ENCODE measurements around the gene RRBP1. TPM values are rescaled to one million over a fixed set of nuclear protein-coding genes. Genes with fewer than 3 reads are reported as not detected.

The RRBP1 gene
- total RNA-seq, 1 donor from 2014 or later = 35.6 TPM

DNA sequence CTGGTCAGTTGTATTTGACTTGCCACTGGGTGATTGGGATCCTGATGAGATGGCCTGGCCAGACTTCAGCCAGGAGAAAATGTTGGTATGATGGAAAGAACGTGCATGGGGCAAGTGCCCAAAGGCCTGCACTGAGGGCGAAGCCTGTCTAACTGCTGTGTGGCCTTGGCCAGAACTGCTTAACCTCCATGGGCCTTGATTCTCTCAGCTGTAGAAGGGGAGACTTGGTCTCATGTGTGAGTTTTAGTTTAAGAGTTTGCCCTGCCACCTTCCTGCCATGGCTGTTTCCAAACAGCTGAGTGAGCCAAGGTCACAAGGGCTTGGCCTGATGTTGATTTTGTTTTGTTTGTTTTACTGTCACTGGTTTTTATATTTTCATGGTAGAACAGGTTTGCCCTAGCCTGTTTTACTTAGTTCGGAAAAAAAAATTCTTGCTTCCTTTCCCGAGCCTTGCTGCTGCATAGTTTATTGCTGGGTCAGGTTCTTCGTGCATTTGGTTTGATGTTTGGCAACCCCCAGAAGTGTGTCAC, 76.8 kb downstream of the RRBP1 start:
- intact Hi-C loops (cut with micrococcal nuclease) = no loop called here
- no peak for ATAC-seq
- no peak for DNase-seq

DNA sequence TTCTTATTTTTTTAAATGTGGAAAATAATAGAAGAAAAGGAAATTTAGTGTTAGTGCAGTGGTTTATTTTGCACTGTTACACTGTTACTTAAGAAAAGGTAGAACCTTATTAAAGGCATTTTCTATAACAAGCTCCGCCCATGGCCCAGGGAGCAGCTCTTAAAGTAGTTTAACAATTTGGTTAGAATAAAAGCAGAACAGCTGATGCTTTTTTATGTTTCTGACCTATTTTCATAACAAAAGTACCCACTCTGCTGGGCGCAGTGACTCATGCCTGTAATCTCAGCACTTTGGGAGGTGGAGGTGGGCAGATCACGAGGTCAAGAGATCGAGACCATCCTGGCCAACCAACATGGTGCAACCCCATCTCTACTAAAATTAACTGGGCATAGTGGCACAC, 79.5 kb downstream of the RRBP1 start:
- DNase-seq (no peak), ATAC-seq (no peak)
- intact Hi-C loops (cut with micrococcal nuclease) = no loop called here

GRCh38 chr20:17601957-17602356, 80.1 kb downstream of the RRBP1 start:
- intact Hi-C loops (cut with micrococcal nuclease) = no loop called here
- no peak for DNase-seq
- ATAC-seq = no peak

- intact Hi-C loops (cut with micrococcal nuclease) = no loop called here
These were observed 84.0 kb downstream of the RRBP1 start for GRCh38 chr20:17598013-17598550.

DNA sequence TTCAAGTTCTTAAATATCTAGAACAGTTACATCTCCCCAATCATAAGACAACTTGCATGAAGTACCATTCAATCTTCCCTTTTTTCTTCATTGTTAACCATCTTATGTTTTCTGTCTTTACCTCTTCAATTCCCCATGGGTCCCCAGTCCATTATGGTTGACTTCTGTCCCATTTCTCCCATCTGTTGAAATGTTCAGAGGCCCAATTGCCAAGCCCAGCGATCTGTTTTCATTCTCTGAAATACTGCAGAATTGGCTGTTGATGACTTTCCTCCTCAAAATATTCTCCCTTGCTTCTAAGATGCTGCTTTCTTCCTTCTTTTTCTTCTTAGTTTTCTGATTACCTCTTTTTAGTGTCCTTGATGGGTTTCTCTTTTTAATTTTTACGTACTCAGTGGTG, 86.2 kb downstream of the RRBP1 start:
- intact Hi-C loops (cut with micrococcal nuclease) = no loop called here
- DNase-seq = no peak
- no peak for ATAC-seq

More at GRCh38 chr20:17598013-17598550, 84.0 kb downstream of the RRBP1 start:
- ATAC-seq = no peak
- no peak for DNase-seq

DNA sequence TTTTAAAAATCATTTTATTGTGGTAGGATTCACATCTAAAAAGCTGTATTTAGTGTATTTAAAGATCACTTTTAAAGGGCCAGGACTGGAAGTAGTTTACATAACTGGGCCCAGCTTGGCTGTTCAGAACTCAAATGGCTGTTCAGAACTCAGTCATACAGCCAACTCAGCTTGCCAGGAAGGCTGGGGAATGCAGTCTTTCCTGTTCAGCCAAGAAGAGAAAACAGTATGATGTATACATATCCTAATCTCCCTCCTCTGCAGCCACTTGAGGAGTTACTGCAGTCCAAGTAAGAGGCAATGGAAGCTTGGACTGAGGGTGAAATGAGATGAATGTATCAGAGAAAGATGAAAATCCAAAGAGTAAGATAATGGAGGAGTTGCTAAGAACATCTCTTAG, 87.6 kb downstream of the RRBP1 start:
- DNase-seq = no peak
- ATAC-seq = peak; percentile 66

DNA sequence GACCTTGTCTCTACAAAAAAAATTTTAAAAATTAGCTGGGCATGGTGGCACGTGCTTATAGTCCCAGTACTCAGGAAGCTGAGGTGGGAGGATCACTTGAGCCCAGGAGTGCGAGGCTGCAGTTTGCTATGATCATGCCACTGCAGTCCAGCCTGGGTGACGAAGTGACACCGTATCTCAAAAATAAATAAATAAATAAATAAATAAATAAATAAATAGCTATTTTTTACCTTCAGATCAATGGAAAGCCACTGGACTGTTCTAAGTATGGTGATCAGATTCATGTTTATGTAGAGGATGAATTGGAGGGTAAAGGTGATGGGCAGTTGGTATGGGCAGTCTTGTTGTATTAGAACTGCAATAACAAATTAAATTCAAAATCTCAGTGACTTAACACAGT, 88.1 kb downstream of the RRBP1 start:
- no peak for ATAC-seq
- intact Hi-C loops (cut with micrococcal nuclease) = no loop called here
- DNase-seq = no peak

More for the DNA sequence above, 87.6 kb downstream of the RRBP1 start:
- intact Hi-C loops (cut with micrococcal nuclease) = no loop called here

- intact Hi-C loops (cut with micrococcal nuclease) = no loop called here
- ATAC-seq (peak; percentile 51), DNase-seq (no peak)
These were observed 91.8 kb downstream of the RRBP1 start for GRCh38 chr20:17590245-17590644.

GRCh38 chr20:17589161-17589834, 92.7 kb downstream of the RRBP1 start:
- intact Hi-C loops (cut with micrococcal nuclease) = no loop called here
- DNase-seq (no peak), ATAC-seq (peak; percentile 76)

GRCh38 chr20:17587824-17588223, 94.2 kb downstream of the RRBP1 start:
- ATAC-seq (peak; percentile 29), DNase-seq (no peak)
- intact Hi-C loops (cut with micrococcal nuclease) = no loop called here

- ATAC-seq (no peak), DNase-seq (no peak)
- intact Hi-C loops (cut with micrococcal nuclease) = no loop called here
These were observed 94.9 kb downstream of the RRBP1 start for GRCh38 chr20:17587148-17587547.

GRCh38 chr20:17586250-17586649, 95.8 kb downstream of the RRBP1 start:
- DNase-seq (no peak), ATAC-seq (no peak)
- intact Hi-C loops (cut with micrococcal nuclease) = no loop called here

DNA sequence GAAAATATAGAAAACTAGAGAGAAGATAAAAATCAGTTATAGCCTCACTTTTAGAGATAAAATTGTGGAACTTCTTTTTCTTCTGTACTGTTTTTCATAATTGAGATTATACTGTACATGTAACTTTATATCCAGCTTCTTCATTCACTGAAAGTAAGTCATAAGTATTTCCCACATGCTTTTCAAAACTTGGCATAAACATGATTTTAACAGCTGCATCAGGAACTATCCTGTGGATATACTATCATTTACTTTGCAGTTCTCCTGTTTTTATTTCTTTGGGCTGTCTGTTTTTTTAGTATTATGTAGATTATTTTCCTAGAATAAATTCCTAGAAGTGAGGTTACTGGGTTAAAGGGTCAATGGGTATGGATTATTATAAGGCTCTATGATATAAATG, 97.4 kb downstream of the RRBP1 start:
- intact Hi-C loops (cut with micrococcal nuclease) = no loop called here
- no peak for DNase-seq
- no peak for ATAC-seq

GRCh38 chr20:17583126-17583525, 98.9 kb downstream of the RRBP1 start:
- DNase-seq (no peak), ATAC-seq (no peak)
- intact Hi-C loops (cut with micrococcal nuclease) = no loop called here

GRCh38 chr20:17580895-17581294, 101.1 kb downstream of the RRBP1 start:
- no peak for ATAC-seq
- no peak for DNase-seq
- intact Hi-C loops (cut with micrococcal nuclease) = no loop called here

- DNase-seq (no peak), ATAC-seq (no peak)
- intact Hi-C loops (cut with micrococcal nuclease) = no loop called here
These were observed 102.5 kb downstream of the RRBP1 start for GRCh38 chr20:17579369-17580039.

- intact Hi-C loops (cut with micrococcal nuclease) = no loop called here
- no peak for DNase-seq
- ATAC-seq = no peak
These were observed 105.8 kb downstream of the RRBP1 start for GRCh38 chr20:17576215-17576614.

DNA sequence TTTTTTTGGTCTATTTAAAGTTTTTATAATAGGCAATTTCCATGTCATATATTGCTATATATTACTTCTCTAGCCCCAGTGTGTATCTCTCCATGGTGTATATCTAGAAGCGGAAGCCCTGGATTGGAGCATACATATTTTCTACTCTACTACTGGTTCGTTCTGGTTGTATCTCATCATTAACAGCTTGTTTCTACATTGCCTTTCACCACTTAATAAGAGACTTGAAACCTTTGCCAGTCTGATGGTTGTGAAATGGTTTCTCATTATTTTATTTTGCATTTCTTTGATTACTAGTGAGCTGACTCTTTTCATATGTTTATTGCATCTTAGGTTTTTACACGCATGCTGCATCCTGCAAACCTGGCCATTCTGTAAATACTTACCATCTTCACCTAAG, 108.6 kb downstream of the RRBP1 start:
- intact Hi-C loops (cut with micrococcal nuclease) = no loop called here
- no peak for ATAC-seq
- DNase-seq = no peak

- no peak for DNase-seq
- ATAC-seq = no peak
- intact Hi-C loops (cut with micrococcal nuclease) = no loop called here
These were observed 109.9 kb downstream of the RRBP1 start for GRCh38 chr20:17572034-17572638.

DNA sequence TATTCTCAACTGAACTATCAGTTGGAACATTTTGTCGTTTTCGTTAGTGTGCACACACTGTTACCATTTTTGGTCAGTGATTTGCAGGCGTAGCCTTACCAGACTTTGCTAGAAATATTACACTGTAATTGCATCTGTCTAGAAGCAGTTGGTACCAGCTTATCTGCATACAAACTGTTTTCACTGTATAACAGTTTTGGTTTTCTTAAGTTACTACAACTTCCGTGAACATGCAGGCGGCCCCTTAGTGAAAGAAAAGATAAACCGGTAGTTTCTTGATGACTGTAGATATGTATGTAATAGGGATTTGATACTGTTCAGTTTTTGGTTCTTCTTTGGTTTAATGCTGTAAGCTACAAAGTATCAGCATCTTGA, 110.9 kb downstream of the RRBP1 start:
- ATAC-seq (no peak), DNase-seq (no peak)
- intact Hi-C loops (cut with micrococcal nuclease) = no loop called here
